GM06990 (cell line): Measurements from ENCODE around the gene NID1.

Experiments used
- DNase-seq: peaks from one replicate; pipeline ENCODE4 v3.0.0-alpha.2; 2011; ENCODE audit not compliant: insufficient read length; ENCODE audit errors: extremely low read depth
- H3K27me3 ChIP-seq: replicated peaks from 2 replicates; pipeline ENCODE4 v1.6.0; 2011; ENCODE audit warnings: low read length; ENCODE audit not compliant: control insufficient read depth, insufficient read depth
- H3K36me3 ChIP-seq: 2 replicates; pipeline ENCODE4 v1.5.1; 2011; ENCODE audit warnings: low read length; ENCODE audit not compliant: control insufficient read depth, insufficient read depth
- H3K4me3 ChIP-seq: replicated peaks from 2 replicates; pipeline ENCODE4 v1.5.1; 2011; ENCODE audit warnings: low read depth, mild to moderate bottlenecking, control low read depth, low read length
- TF ChIP-seq, protein P1 (sequence below): IDR thresholded peaks from 2 replicates; pipeline ENCODE4 v1.5.1; 2011; ENCODE audit warnings: low read length, control low read depth, mild to moderate bottlenecking, inconsistent platforms; ENCODE audit not compliant: insufficient read depth, poor library complexity, severe bottlenecking

NID1 gene

DNA sequence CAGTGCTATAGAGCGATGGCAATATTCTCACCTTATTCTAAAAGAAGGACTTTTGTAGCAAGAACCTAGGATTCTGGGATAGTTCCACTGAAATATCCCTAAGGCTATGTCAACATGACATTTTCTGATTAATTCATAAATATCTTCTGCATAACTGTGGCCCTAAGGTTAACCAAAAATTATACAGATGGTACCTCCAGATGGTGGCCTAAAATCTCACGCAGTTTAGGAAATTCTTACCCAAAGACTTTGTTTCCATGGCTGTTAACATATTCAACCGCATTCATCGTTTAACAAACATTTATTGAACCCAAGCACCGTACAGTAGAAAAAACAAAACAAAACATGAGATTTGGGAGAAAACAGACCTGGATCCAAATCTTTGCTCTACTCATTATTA, 19.1 kb downstream of the NID1 start:
- DNase-seq = no peak
- no peak overlapping the region for H3K4me3 ChIP-seq
- no peaks in the 10 kb centered on the region; the same call in 1 of the 2 replicates for H3K36me3 ChIP-seq
- TF ChIP-seq, protein P1, sequence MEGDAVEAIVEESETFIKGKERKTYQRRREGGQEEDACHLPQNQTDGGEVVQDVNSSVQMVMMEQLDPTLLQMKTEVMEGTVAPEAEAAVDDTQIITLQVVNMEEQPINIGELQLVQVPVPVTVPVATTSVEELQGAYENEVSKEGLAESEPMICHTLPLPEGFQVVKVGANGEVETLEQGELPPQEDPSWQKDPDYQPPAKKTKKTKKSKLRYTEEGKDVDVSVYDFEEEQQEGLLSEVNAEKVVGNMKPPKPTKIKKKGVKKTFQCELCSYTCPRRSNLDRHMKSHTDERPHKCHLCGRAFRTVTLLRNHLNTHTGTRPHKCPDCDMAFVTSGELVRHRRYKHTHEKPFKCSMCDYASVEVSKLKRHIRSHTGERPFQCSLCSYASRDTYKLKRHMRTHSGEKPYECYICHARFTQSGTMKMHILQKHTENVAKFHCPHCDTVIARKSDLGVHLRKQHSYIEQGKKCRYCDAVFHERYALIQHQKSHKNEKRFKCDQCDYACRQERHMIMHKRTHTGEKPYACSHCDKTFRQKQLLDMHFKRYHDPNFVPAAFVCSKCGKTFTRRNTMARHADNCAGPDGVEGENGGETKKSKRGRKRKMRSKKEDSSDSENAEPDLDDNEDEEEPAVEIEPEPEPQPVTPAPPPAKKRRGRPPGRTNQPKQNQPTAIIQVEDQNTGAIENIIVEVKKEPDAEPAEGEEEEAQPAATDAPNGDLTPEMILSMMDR = no peak
- H3K27me3 ChIP-seq = no peaks in the 10 kb centered on the region

DNA sequence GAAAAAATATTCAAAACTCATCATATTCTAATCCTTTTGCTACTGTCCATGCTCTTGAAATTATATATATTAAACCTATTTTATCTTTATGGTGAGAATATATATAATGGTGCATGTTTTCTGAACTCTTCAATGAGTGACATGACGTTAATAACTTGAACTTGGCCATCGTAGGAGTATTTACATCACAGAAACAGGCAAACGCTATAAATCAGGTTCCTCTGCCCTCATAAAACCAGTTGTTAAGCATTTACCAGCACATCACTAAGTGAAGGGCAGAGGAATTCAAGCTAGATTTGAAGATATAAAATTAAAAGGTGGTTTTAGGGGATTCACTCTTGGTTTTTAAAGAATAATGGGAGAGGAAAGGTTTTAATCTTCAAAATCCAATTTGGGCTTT, 20.5 kb downstream of the NID1 start:
- Histone ChIP-seq H3K27me3 (no peaks in the 10 kb centered on the region), H3K4me3 (no peak overlapping the region), H3K36me3 (no peaks in the 10 kb centered on the region; the same call in 1 of the 2 replicates)
- no peak for DNase-seq
- TF ChIP-seq, protein P1 = no peak

DNA sequence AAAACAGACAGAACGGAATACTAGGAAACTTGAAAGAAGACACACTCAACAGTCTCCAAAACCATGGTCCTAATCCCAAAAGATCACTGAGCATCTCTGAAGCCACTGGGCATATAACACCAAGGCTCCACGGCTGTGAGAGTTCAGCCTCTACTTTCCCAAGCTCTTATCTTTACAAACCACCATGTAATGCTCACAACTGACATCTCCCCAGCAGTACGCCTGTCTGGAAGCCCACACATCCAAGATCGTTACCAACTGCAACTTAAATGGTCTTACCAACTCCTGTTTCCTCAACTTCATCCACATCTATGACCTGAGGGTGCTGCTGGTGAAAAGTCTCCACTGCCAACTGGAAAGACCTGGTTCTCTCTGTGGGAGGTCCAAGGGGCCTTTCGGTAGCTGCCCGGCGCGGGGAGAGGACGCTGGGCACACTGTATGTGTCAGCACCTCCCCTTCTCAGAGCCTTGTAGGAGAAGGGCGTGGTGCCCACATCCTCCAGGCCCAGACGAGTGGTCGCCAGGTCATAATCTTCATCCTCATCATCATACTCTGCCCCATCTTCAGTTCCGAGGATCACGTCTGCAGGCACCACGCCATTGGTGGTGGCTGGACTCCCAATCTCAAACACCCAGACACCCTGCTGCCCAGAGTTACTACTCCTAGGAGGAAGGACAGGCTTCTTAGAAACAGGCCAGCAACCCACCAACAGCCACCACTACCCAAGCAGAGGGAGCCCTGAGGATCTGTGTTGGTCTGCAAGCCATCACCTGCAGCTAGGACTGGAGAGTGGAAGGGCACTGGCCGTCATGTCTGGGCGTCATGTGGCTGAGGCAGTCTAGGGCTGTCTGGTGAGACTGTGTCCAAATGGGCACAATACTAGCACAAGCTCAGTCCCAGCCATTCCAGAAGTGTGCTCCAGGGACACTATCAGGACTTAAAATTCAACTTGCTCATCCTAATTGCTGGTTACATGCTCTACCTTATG, 23.0 kb downstream of the NID1 start:
- Histone ChIP-seq H3K4me3 (no peak overlapping the region), H3K36me3 (no peaks in the 10 kb centered on the region; the same call in 1 of the 2 replicates), H3K27me3 (no peaks in the 10 kb centered on the region)
- DNase-seq = no peak
- TF ChIP-seq, protein P1 = no peak

DNA sequence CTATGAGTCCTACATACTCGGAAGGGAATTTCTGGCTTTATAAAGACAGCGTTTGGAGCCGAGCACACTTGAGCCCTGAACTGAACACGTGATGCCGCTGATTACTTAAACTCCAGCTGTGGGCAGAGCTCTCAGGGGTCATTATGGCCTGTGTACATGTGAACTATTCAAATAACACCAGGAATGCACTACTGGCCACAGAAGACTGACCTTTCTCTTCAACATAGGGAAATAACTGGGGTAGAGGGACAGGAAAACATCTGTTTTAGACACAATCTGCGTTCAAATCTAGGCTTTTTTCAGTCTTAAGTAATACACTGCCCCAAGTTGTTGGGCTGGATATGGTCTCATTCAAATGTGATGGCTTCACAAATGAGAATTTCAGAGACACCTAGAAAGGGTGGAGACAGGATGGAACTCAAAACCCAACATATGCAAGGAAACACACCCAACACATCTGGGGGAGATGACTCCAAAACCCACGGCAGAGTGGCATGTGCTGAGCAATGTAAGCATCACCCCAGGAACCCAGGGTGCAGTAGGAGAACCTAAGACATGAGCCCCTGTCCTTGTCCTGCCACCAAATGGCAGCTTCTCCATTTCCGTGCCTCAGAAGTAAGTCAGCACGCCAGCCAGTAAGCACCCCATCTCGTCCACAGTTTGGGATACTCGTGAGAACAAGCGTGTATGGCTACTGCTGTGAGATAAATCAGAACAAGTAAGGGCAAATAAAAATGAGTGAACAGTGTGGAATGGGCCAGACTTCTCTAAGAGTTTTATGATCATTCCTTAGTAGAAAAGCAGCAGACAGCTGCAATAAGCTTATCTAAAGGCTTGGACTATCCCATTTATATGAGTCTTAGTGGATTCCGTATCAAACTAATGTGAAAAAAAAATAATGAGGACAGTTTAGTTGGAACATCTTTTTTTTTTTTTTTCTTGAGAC, 24.9 kb downstream of the NID1 start:
- Histone ChIP-seq H3K4me3 (no peak overlapping the region), H3K36me3 (no peaks in the 10 kb centered on the region), H3K27me3 (no peaks in the 10 kb centered on the region)
- TF ChIP-seq, protein P1 = no peak
- DNase-seq = no peak

DNA sequence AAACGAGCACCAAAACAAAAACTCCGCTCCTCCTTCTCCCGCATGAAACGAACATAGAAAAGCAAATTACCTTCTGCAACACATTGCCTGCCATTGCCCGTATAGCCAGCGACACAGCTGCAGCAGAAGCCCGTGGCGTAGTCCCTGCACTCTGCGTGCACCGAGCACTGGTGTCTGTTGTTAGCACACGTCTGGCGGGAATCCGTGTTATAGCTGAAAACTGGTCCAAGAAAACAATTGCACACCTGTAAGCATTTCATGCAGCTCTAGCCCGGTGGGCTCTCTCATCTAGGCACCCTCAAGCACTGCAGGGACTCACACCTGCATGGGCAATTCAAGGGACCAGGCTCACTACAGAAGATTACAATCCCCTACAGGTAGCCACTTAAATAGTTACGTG, 26.9 kb downstream of the NID1 start:
- H3K27me3 ChIP-seq = no peaks in the 10 kb centered on the region
- no peak for DNase-seq
- TF ChIP-seq, protein P1 = no peak
- H3K36me3 ChIP-seq = no peaks in the 10 kb centered on the region
- no peak overlapping the region for H3K4me3 ChIP-seq
